AG08396 (cell line): ENCODE measurements around the gene SOX3.

Source experiments
- DNase-seq: peaks from one replicate; pipeline ENCODE4 v3.0.0; 2012; ENCODE audit warnings: low spot score, mixed read lengths

SOX3 gene

DNA sequence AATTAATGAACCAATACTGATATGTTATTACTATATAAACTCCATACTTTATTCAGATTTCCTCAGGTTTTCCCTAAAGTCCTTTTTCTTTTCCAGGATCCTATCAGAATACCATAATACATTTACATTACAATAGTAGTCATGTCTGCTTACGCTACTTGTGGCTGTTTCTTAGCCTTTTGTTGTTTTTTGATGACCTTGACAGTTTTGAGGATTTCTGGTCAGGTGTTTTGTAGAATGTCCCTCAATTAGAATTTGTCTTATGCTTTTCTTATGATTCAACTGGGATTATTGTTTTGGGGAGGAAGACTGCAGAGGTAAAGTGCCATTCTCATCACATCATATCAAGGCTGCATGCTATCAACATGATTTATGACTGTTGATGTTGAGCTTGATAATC is 9.1 kb downstream of the SOX3 start:
- DNase-seq = no peak

DNA sequence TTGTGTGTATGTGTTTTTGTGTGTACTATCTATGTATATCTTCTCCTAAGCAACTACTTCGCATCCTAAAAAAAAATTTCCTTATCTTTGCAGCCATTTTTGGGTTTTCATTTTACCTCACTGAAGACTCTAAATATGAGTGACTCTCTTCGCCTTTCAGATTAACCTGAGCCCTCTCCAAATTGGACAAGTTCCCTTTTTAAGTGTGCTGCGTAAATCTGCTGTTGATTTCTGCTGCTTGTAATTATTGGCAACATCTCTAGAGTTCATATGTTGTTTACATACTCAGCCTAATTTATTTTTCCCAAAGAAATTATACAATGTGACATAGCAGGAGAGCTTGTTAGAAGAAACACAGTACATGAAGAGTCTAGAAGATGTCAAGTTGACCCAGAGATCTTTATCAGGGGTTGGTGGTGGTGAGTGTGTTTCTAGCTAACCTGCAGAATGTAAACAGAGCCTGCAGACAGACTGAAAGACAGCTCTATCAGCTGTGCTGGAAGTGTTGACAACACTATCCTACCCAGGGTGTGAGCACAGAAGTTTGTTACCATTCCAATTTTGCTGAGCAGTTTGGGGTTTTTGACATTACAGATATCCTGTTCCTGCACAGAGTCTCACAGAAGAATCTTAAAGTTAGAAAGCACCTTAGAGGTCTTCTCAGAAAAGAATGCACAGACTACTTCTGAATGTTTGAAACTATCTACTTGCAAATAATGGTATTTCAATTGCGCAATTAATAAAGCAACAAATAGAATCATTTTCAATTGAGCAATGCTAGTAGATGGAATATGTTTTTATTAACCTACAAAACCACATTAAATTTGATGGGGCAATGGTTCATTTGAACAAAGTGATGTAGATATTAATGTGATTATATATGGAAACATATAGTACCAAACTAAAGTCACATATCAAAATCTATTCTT is 12.5 kb downstream of the SOX3 start:
- no peak for DNase-seq

- no peak for DNase-seq
Measured at GRCh38 chrX:140480765-140481164, 24.1 kb downstream of the SOX3 start.

GRCh38 chrX:140477987-140478386 is 26.9 kb downstream of the SOX3 start:
- DNase-seq = no peak

- DNase-seq = no peak
Measured at GRCh38 chrX:140475025-140475424, 29.8 kb downstream of the SOX3 start.

- DNase-seq = no peak
Measured at GRCh38 chrX:140467211-140467610, 37.7 kb downstream of the SOX3 start.
